ENCODE data around the gene NOM1.

Gene NOM1

DNA sequence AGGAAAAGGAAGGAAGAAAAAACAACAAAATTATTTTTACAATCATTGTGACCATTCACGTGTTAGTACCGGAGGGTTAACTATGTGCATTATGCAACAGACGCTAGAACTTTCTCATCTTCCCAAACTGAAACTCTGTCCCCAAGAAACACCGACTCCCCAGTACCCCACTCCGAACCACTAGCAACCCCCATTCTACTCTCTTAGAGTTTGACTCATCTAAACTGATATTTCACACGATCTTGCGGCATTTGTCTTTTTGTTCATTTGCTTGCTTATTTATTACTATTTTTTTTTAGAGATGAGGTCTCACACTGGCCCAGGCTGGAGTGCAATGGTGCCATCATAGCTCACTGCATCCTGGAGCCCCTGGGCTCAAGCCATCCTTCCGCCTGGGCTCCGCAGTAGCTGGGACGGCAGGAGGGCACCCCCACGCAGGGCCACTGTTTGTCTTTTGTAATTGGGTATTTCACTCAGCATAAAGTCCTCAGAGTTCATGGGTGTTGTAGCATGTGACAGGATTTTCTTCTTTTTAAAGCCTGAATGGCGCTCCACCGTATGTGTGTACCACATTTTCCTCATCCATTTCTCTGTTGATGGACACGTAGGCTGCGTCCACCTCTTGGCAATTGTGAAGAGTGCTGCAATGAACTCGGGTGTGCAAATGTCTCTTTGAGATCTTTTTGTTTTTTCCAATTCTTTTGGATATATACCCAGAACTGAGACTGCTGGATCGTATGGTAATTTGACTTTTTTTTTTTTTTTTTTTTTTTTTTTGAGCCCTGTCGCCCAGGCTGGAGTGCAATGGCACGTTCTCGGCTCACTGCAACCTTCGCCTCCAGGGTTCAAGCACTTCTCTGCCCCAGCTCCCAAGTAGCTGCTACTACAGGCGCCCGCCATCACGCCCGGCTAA is 51.5 kb downstream of the NOM1 start:
- 7% methylated on average over 9 of the region's 25 CpGs for WGBS (ENCODE audit: insufficient coverage)
- Histone ChIP-seq H3K4me1 (ENCODE audit: control extremely low read depth in 1 of 4, control insufficient read depth in 4 of 4, insufficient read depth in 4 of 4, low read length in 3 of 4) (peaks cover 0 to 31% (median 18%) of the 10 kb centered on the region in 4 experiments), H3K4me3 (ENCODE audit: control insufficient read depth in 1 of 7, extremely low read depth in 1 of 7, insufficient read depth in 4 of 7, low read depth in 2 of 7, low read length in 6 of 7) (no peak overlapping the region), H3K9me3 (ENCODE audit: control extremely low read depth in 1 of 5, control insufficient read depth in 4 of 5, insufficient read depth in 2 of 5, low read depth in 1 of 5, low read length in 4 of 5) (peaks cover 0 to 9% (median 0%) of the 10 kb centered on the region in 5 experiments), H3K27ac (ENCODE audit: insufficient read depth in 1 of 2, low read depth in 1 of 2, low read length in 2 of 2, poor library complexity in 1 of 2, severe bottlenecking in 2 of 2) (no peak overlapping the region), H3K36me3 (ENCODE audit: control insufficient read depth in 4 of 4, insufficient read depth in 4 of 4, low read length in 3 of 4) (no peaks in the 10 kb centered on the region), H3K27me3 (replicated peaks in 2 of 5; ENCODE audit: control insufficient read depth in 4 of 5, insufficient read depth in 5 of 5, low read length in 4 of 5) (peaks cover 15 to 100% (median 61%) of the 10 kb centered on the region in 5 experiments)
- no peak for DNase-seq
- CTCF ChIA-PET: interaction anchor here (1.0 to 2.5 kb wide), 2 partner anchors 13 to 31 kb away, joined by 3 to 11 read pairs; no protein-coding TSS in a partner anchor
- POLR2A ChIA-PET: no interaction called here

DNA sequence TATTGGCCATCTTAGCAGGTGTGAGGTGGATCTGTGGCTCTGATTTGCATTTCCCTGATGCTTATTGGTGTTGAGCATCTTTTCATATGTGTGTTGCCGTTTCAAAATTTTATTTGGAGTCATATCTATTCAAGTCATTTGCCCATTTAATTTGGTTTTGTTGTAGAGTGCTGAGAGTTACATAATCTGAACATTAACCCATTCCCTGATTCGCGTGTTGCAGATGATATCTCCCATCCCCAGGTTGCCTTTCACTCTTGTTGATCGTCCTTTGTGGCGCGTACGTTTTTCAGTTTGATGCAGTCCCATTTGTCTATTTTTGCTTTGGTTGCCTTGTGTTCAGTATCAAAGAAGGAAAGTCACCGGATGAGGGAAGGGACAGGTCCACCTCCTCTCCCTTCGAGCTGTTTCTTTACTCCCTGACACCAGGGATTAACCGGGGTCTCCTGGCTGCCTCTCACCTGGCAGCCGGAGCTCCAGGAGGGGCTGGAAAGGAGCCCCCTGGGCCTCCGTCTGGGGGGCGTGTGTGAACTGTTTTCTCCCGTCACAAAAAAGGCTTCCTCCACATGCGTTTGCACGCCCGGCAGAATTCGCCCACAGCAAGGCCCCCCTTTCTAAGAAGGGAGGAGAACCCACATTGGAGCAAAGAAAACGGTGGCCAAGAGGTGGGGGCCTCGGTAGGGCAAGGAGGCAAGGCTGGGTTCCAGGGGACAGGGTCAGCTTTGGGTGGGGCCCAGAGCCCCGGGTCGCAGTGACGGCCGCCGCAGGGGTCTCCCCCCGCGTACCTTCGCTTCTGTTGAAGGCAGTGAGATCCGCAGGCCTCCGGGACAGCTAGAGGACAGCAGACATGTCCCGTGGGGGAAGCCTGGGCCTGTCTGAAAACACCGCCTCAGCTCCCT is 52.7 kb downstream of the NOM1 start:
- no peak for DNase-seq
- peaks cover 15 to 100% (median 58%) of the 10 kb centered on the region in 5 experiments for H3K27me3 ChIP-seq (replicated peaks in 2 of 5; ENCODE audit: control insufficient read depth in 4 of 5, insufficient read depth in 5 of 5, low read length in 4 of 5)
- POLR2A ChIA-PET: no interaction called here
- CTCF ChIA-PET: interaction anchor here (1.1 to 2.5 kb wide), 2 partner anchors 11 to 22 kb away, joined by 3 to 11 read pairs; no protein-coding TSS in a partner anchor
- H3K27ac ChIP-seq (ENCODE audit: insufficient read depth in 1 of 2, low read depth in 1 of 2, low read length in 2 of 2, poor library complexity in 1 of 2, severe bottlenecking in 2 of 2): no peak overlapping the region
- H3K4me3 ChIP-seq (ENCODE audit: control insufficient read depth in 1 of 7, extremely low read depth in 1 of 7, insufficient read depth in 4 of 7, low read depth in 2 of 7, low read length in 6 of 7): no peak overlapping the region
- H3K36me3 ChIP-seq (ENCODE audit: control insufficient read depth in 4 of 4, insufficient read depth in 4 of 4, low read length in 3 of 4): no peaks in the 10 kb centered on the region
- peaks cover 0 to 4% (median 0%) of the 10 kb centered on the region in 5 experiments for H3K9me3 ChIP-seq (ENCODE audit: control extremely low read depth in 1 of 5, control insufficient read depth in 4 of 5, insufficient read depth in 2 of 5, low read depth in 1 of 5, low read length in 4 of 5)
- WGBS (ENCODE audit: insufficient coverage): 10% methylated on average over 26 of the region's 32 CpGs
- peaks cover 0 to 32% (median 18%) of the 10 kb centered on the region in 4 experiments for H3K4me1 ChIP-seq (ENCODE audit: control extremely low read depth in 1 of 4, control insufficient read depth in 4 of 4, insufficient read depth in 4 of 4, low read length in 3 of 4)

DNA sequence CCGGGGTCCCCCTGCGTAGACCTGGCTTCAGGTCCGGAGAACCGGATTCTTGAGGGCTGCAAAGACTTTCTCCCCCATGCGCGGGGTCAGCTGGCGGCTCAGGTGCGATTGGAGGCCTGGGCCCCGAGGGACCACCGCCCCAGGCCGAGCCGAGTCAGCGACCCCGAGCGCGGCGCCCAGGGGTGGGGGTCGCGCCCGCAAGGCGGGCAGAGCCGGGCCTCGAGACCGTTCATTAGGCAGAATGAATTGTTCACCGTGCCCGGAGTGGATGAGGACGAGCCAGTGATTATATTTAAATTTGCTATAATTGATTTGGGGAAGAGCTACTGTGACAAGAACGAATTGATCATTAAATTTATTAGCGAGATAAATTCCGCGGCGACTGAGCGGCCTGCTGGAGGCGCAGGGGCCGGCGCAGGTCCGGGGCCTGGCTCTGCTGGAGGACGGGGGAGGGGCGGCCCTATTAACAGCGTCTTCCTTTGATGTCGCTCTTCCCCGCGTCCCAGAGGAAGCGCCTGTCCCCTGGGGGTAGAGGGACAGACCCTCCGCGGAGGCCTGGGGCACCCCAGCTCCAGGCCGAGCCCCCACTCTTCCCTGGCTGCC is 53.4 kb downstream of the NOM1 start:
- CTCF ChIA-PET: interaction anchor here (1.1 to 2.5 kb wide), 2 partner anchors 11 to 21 kb away, joined by 3 to 11 read pairs; no protein-coding TSS in a partner anchor
- Histone ChIP-seq H3K27me3 (replicated peaks in 2 of 5; ENCODE audit: control insufficient read depth in 4 of 5, insufficient read depth in 5 of 5, low read length in 4 of 5) (peaks cover 15 to 100% (median 60%) of the 10 kb centered on the region in 5 experiments), H3K27ac (ENCODE audit: insufficient read depth in 1 of 2, low read depth in 1 of 2, low read length in 2 of 2, poor library complexity in 1 of 2, severe bottlenecking in 2 of 2) (no peak overlapping the region), H3K36me3 (ENCODE audit: control insufficient read depth in 4 of 4, insufficient read depth in 4 of 4, low read length in 3 of 4) (no peaks in the 10 kb centered on the region), H3K9me3 (ENCODE audit: control extremely low read depth in 1 of 5, control insufficient read depth in 4 of 5, insufficient read depth in 2 of 5, low read depth in 1 of 5, low read length in 4 of 5) (no peaks in the 10 kb centered on the region), H3K4me3 (ENCODE audit: control insufficient read depth in 1 of 7, extremely low read depth in 1 of 7, insufficient read depth in 4 of 7, low read depth in 2 of 7, low read length in 6 of 7) (no peak overlapping the region), H3K4me1 (ENCODE audit: control extremely low read depth in 1 of 4, control insufficient read depth in 4 of 4, insufficient read depth in 4 of 4, low read length in 3 of 4) (peaks cover 0 to 32% (median 18%) of the 10 kb centered on the region in 4 experiments)
- 5% methylated on average over 44 of the region's 47 CpGs for WGBS (ENCODE audit: insufficient coverage)
- POLR2A ChIA-PET: no interaction called here
- no peak for DNase-seq

DNA sequence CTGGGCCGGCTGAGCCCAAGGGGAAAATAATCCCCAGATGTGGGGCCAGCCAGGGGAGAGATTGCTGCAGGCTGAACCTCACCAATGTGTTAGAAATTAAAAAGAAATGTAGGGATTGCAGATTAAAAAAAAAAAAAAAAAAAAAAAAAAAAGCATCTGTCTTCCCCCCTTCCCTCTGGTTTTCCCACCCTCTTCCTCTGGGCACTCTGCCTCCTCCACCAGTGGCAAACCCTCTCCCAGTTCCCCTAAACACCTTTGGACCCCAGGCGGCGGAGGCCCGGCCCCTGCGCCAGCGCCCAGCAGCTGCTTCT is 53.9 kb downstream of the NOM1 start:
- POLR2A ChIA-PET: no interaction called here
- DNase-seq: no peak
- H3K9me3 ChIP-seq (ENCODE audit: control extremely low read depth in 1 of 5, control insufficient read depth in 4 of 5, insufficient read depth in 2 of 5, low read depth in 1 of 5, low read length in 4 of 5): no peaks in the 10 kb centered on the region
- H3K4me1 ChIP-seq (ENCODE audit: control extremely low read depth in 1 of 4, control insufficient read depth in 4 of 4, insufficient read depth in 4 of 4, low read length in 3 of 4): peaks cover 0 to 32% (median 18%) of the 10 kb centered on the region in 4 experiments
- no peak overlapping the region for H3K4me3 ChIP-seq (ENCODE audit: control insufficient read depth in 1 of 7, extremely low read depth in 1 of 7, insufficient read depth in 4 of 7, low read depth in 2 of 7, low read length in 6 of 7)
- no CpG with 5 or more reads among the region's 6 CpGs for WGBS (ENCODE audit: insufficient coverage)
- CTCF ChIA-PET: no interaction called here
- H3K27me3 ChIP-seq (replicated peaks in 2 of 5; ENCODE audit: control insufficient read depth in 4 of 5, insufficient read depth in 5 of 5, low read length in 4 of 5): peaks cover 13 to 100% (median 62%) of the 10 kb centered on the region in 5 experiments
- H3K27ac ChIP-seq (ENCODE audit: insufficient read depth in 1 of 2, low read depth in 1 of 2, low read length in 2 of 2, poor library complexity in 1 of 2, severe bottlenecking in 2 of 2): no peak overlapping the region
- H3K36me3 ChIP-seq (ENCODE audit: control insufficient read depth in 4 of 4, insufficient read depth in 4 of 4, low read length in 3 of 4): no peaks in the 10 kb centered on the region

DNA sequence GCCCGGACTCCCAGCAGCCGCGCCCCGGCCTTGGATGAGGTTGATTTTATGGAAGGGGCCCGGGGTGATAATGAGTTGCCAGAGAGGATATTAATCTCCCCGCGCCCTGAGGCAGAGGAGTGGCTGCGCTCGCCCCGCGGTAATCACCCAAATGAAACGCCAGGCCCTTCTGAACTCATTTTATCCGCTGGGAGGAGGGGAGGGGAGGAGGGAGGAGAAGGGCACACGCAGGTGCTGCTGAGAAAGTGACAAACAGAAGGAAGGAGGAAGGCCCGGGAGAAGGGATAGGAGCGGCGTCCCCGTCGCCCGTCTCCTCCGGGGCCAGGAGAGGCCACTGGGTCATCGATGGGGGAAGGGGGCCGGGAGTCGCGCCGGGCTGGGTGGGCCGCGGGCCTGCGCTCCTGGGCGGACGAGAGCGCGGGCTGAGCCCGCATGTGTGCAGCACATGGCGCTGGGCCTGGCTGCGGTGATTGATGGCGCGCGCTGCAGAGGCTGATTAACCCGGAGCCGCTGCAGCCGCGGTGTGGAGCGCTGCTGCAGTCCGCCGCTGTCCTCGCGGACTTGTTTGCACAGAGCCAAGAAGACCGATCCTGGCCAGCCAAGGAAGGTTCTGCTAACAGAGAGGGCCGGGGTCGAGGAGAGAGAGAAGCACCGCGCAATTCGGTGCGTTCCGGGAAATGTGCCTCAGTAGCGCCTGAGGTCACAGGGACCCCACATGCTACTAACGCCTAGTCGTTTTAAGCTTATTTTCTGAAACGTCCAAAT is 54.4 kb downstream of the NOM1 start:
- H3K9me3 ChIP-seq (ENCODE audit: control extremely low read depth in 1 of 5, control insufficient read depth in 4 of 5, insufficient read depth in 2 of 5, low read depth in 1 of 5, low read length in 4 of 5): no peaks in the 10 kb centered on the region
- H3K4me3 ChIP-seq (ENCODE audit: control insufficient read depth in 1 of 7, extremely low read depth in 1 of 7, insufficient read depth in 4 of 7, low read depth in 2 of 7, low read length in 6 of 7): peak overlapping the region in 1 of 7 experiments; percentile 5
- H3K36me3 ChIP-seq (ENCODE audit: control insufficient read depth in 4 of 4, insufficient read depth in 4 of 4, low read length in 3 of 4): no peaks in the 10 kb centered on the region
- ChIA-PET CTCF (interaction anchor here (1.3 kb wide), 1 partner anchor 10 kb away, joined by 5 read pairs; no protein-coding TSS in a partner anchor), POLR2A (interaction anchor here (0.7 kb wide), 1 partner anchor 686 kb away, joined by 3 read pairs; no protein-coding TSS in a partner anchor)
- no peak overlapping the region for H3K27ac ChIP-seq (ENCODE audit: insufficient read depth in 1 of 2, low read depth in 1 of 2, low read length in 2 of 2, poor library complexity in 1 of 2, severe bottlenecking in 2 of 2)
- H3K4me1 ChIP-seq (ENCODE audit: control extremely low read depth in 1 of 4, control insufficient read depth in 4 of 4, insufficient read depth in 4 of 4, low read length in 3 of 4): peaks cover 0 to 31% (median 19%) of the 10 kb centered on the region in 4 experiments
- WGBS (ENCODE audit: insufficient coverage): 4% methylated on average over 55 of the region's 60 CpGs
- H3K27me3 ChIP-seq (replicated peaks in 2 of 5; ENCODE audit: control insufficient read depth in 4 of 5, insufficient read depth in 5 of 5, low read length in 4 of 5): peaks cover 10 to 100% (median 61%) of the 10 kb centered on the region in 5 experiments
- DNase-seq: peak in 2 of 3 donors; percentile 43 to 49
